ENCODE results near the gene FAAP100. TPM values are rescaled to one million over a fixed set of nuclear protein-coding genes. Genes with fewer than 3 reads are reported as not detected.

FAAP100 gene
- total and polyA plus RNA-seq, 7 donors, result 11.6 to 16.3 (median 12.6) TPM

DNA sequence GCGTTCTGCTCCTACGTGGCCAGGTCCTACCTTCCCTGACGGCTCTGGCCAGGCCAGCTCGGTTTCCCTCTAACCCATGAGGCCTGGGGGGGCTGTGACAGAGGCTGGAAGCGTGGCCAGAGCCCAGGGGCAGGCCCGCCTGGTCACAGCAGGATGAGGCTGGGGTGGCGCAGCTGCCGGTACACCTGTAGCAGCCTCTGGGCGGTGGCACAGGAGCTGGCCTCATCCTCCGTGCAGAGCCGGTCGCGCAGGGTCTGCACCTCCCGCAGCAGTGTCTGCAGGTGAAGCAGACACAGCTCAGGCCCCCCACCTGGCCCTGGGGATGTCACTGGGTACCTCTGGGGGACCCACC is 11.5 kb downstream of the FAAP100 start:
- intact Hi-C loops (cut with DNase I), result no loop called here
- H3K36me3 ChIP-seq (ENCODE audit: insufficient read depth in 1 of 2, low read depth in 1 of 2), result peaks cover 12 to 59% of the 10 kb centered on the region in 2 donors

DNA sequence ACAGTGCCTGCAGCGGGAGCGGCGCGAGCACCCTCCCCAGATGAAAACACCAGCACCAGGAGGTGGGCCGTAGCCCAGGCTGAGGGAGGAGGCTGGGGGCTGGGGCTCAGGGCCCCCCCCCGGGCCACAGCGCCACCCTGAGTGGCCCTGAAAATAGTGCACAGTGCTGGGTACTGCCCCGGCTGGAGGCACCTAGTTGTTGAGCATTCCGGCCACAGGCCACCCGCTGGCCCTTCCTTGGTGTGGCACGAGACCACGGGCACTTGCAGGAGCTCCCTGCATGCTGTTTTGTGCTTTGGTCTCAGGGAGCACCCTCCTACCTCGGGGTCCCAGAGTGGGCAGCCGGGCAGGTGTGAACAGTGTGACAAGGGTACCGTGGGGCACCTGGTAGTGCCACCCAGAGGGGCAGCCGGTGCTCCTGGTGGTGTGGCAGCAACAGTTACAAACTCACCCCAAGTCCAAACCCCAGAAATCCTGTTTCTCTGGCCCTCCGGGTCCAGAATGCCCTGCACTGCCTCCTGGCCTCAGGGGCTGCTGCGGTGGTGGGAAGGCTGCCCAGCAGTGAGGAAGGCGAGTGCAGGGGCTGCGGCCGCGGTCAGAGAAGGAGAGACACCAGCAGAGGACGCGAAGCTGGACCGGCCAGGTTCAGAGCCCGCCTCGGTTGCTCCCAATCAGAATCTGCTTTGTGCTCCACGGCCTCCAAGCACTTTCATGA is 12.0 kb downstream of the FAAP100 start:
- ATAC-seq, result no peak
- H3K9me3 ChIP-seq, result no peaks in the 10 kb centered on the region
- H3K36me3 ChIP-seq (ENCODE audit: insufficient read depth in 1 of 2, low read depth in 1 of 2), result peaks cover 12 to 53% of the 10 kb centered on the region in 2 donors
- intact Hi-C loops (cut with DNase I), result loop anchor here (5.0 to 10.0 kb wide), 2 partner anchors 395 to 398 kb away; no protein-coding TSS in a partner anchor
- WGBS, 3 donors, result 95 to 97% (median 95%) methylated on average over 26 to 28 of the region's 28 CpGs
- H3K4me1 ChIP-seq, result peaks cover 15% of the 10 kb centered on the region
- H3K27ac ChIP-seq, result no peak overlapping the region
- DNase-seq, result no peak
- H3K4me3 ChIP-seq, result no peak overlapping the region
- no peak for TF ChIP-seq CTCF (IDR thresholded peaks at IDR 0.05)
- peaks cover 0 to 19% (median 8%) of the 10 kb centered on the region in 3 donors for H3K27me3 ChIP-seq (ENCODE audit: insufficient read depth in 3 of 3, low read length in 2 of 3)

More for the DNA sequence above, 11.5 kb downstream of the FAAP100 start:
- peaks cover 0 to 19% (median 8%) of the 10 kb centered on the region in 3 donors for H3K27me3 ChIP-seq (ENCODE audit: insufficient read depth in 3 of 3, low read length in 2 of 3)
- H3K27ac ChIP-seq, result no peak overlapping the region
- no peak for TF ChIP-seq CTCF (IDR thresholded peaks at IDR 0.05)
- ATAC-seq (no peak), DNase-seq (no peak)
- 95 to 98% (median 96%) methylated on average over 14 of the region's 14 CpGs for WGBS, 3 donors
- H3K4me3 ChIP-seq, result no peak overlapping the region
- H3K4me1 ChIP-seq, result peaks cover 15% of the 10 kb centered on the region
- H3K9me3 ChIP-seq, result no peaks in the 10 kb centered on the region

GRCh38 chr17:81539571-81539900 is 12.6 kb downstream of the FAAP100 start:
- no peaks in the 10 kb centered on the region for H3K9me3 ChIP-seq
- H3K4me1 ChIP-seq, result peaks cover 15% of the 10 kb centered on the region
- ATAC-seq (no peak), DNase-seq (no peak)
- H3K27me3 ChIP-seq (ENCODE audit: insufficient read depth in 3 of 3, low read length in 2 of 3), result peaks cover 0 to 24% (median 11%) of the 10 kb centered on the region in 3 donors
- no peak overlapping the region for H3K27ac ChIP-seq
- intact Hi-C loops (cut with DNase I), result loop anchor here (5.0 to 10.0 kb wide), 2 partner anchors 395 to 397 kb away; no protein-coding TSS in a partner anchor
- WGBS, 3 donors, result 76 to 87% (median 82%) methylated on average over 10 of the region's 10 CpGs
- H3K4me3 ChIP-seq, result no peak overlapping the region
- TF ChIP-seq CTCF (IDR thresholded peaks at IDR 0.05), result no peak
- H3K36me3 ChIP-seq (ENCODE audit: insufficient read depth in 1 of 2, low read depth in 1 of 2), result peaks cover 12 to 48% of the 10 kb centered on the region in 2 donors

- 70 to 78% (median 71%) methylated on average over 25 to 26 of the region's 26 CpGs for WGBS, 3 donors
- Histone ChIP-seq H3K4me1 (peaks cover 15% of the 10 kb centered on the region), H3K27ac (no peak overlapping the region), H3K4me3 (no peak overlapping the region), H3K36me3 (ENCODE audit: insufficient read depth in 1 of 2, low read depth in 1 of 2) (peaks cover 10 to 41% of the 10 kb centered on the region in 2 donors), H3K9me3 (no peaks in the 10 kb centered on the region), H3K27me3 (ENCODE audit: insufficient read depth in 3 of 3, low read length in 2 of 3) (peaks cover 0 to 30% (median 11%) of the 10 kb centered on the region in 3 donors)
- intact Hi-C loops (cut with DNase I), result loop anchor here (5.0 to 10.0 kb wide), 2 partner anchors 394 to 397 kb away; no protein-coding TSS in a partner anchor
- ATAC-seq, result peak in 1 of 4 donors; percentile 3
- DNase-seq, result no peak
- TF ChIP-seq CTCF (IDR thresholded peaks at IDR 0.05), result no peak
Observed at GRCh38 chr17:81538651-81539570, 13.2 kb downstream of the FAAP100 start.

All from psoas muscle (tissue), 8 donors.